GM12865 (cell line): ENCODE data around the gene GRIA1.

ENCODE experiments used
- DNase-seq: peaks from one replicate; pipeline ENCODE4 v3.0.0; 2010; ENCODE audit warnings: low read depth
- H3K4me3 ChIP-seq: 2 replicates; pipeline ENCODE4 v1.5.1; 2011; ENCODE audit warnings: mild to moderate bottlenecking, low read depth, low read length, control low read depth
- CTCF ChIP-seq: IDR thresholded peaks from 2 replicates; pipeline ENCODE4 v1.5.1; 2011; ENCODE audit warnings: low read length, control low read depth, low read depth, inconsistent platforms; ENCODE audit not compliant: insufficient read depth; ENCODE audit errors: missing control alignments

GRIA1 gene

GRCh38 chr5:153513156-153513555 lies 22.7 kb downstream of the GRIA1 start:
- DNase-seq: no peak
- TF ChIP-seq CTCF: no peak
- H3K4me3 ChIP-seq: no peak overlapping the region

GRCh38 chr5:153515301-153515700 lies 24.8 kb downstream of the GRIA1 start:
- no peak for TF ChIP-seq CTCF
- DNase-seq: no peak
- no peak overlapping the region for H3K4me3 ChIP-seq

- H3K4me3 ChIP-seq: no peak overlapping the region
- TF ChIP-seq CTCF: no peak
- no peak for DNase-seq
Observed at GRCh38 chr5:153516504-153517240, 26.2 kb downstream of the GRIA1 start.

GRCh38 chr5:153517241-153517611 lies 26.8 kb downstream of the GRIA1 start:
- DNase-seq: no peak
- TF ChIP-seq CTCF: no peak
- no peak overlapping the region for H3K4me3 ChIP-seq

GRCh38 chr5:153520137-153520536 lies 29.7 kb downstream of the GRIA1 start:
- H3K4me3 ChIP-seq: no peak overlapping the region
- TF ChIP-seq CTCF: no peak
- DNase-seq: no peak

- no peak overlapping the region for H3K4me3 ChIP-seq
- TF ChIP-seq CTCF: no peak
- DNase-seq: no peak
Observed at GRCh38 chr5:153520952-153521351, 30.5 kb downstream of the GRIA1 start.

GRCh38 chr5:153523211-153523610 lies 32.7 kb downstream of the GRIA1 start:
- TF ChIP-seq CTCF: no peak
- DNase-seq: no peak
- H3K4me3 ChIP-seq: no peak overlapping the region
